Activated CD4-positive, alpha-beta T cell treated with anti-CD3 and anti-CD28 coated beads for 1 hour (primary cell): ENCODE results near the gene SLC1A2.

Experiments used
- DNase-seq: peaks from one replicate; pipeline ENCODE4 v3.0.0-alpha.2; 2020

The SLC1A2 gene

GRCh38 chr11:35323076-35323868 is 96.1 kb downstream of the SLC1A2 start:
- DNase-seq: no peak

DNA sequence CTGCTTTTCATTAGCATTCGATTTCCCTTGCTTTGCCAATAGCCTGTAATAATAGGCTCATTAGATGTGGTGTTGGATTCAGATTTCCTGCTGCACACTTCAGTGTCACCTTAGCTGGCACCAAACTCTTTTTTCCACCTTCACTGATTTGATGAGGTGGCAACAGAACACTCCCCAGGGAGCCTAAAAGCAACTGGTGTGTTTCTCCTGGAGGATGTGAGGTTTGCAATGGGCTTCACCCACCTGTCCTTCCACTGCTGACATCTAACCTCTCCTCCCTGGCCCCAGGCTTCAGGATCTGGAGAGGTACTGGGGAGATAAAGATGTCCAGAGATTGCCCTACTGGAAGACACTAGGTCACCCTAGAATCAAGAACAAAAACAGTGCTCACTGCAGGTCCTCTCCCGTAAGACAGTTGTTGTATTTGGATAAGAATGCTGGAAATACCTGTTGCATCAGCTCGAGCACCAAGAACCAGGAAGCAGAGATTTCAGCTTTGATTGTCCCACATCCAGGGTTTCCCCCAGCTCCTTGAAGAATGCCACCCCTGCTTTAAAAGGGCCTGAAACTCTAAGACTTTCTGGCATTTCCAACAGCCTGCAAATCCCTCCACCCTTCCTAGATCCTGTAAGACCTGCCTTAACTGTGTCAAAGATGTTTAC is 96.9 kb downstream of the SLC1A2 start:
- no peak for DNase-seq

DNA sequence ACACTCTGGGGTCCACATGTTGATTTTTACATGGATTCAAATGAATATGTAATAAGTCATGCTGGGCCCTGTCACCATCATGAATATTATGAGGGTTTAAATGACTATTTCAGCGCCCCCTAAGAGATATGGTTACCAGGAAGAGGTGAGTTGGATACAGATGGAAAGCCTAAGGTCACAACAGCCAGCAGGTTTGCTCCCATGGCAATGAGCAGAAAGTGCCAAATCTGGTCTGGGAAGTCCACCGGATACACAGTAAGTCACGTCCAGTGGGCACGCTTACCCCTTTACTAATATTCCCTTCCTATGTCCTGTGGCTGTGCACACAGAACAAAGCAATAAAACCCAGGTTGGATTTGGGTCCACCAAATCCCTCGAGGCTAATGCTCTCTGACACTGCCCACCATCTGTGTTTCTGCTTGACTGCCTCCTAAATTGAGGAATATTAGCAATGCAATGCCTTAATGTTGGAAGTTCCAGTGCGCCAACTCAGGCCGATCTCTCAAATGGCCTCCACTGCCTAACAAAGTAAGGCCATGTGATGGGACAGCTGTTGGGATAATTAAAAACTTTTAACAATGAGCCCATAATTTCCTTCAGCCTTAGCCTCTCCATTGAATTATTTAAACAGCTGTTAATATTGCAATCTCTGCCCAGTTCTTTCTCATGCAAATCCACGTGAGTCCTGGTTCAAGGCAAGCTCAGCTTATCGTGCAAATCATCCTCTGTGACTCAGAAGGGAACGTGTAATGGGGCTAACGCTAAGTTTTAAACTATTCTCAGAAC is 97.6 kb downstream of the SLC1A2 start:
- DNase-seq: no peak

- no peak for DNase-seq
Measured at GRCh38 chr11:35321111-35321510, 98.2 kb downstream of the SLC1A2 start.

- DNase-seq: no peak
Measured at GRCh38 chr11:35318977-35319925, 100.1 kb downstream of the SLC1A2 start.

DNA sequence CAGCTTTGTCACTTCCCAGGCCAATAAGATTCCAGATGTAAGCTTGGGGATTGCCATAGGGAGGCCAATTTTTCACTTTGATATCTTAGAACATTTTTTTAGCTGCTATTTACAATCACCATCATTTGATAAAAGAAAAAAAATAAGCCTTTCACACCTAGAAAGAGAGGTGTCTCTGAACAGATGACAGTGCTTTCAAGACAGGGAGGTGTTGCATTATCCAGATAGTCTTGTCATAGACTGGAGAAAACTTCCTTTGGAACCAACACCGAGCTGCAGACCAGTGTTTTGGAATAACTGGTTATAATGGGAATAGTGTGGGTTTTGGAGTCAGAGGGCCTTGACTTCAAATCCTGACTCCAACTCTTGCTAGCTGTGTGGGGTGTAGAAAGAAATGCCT is 101.0 kb downstream of the SLC1A2 start:
- no peak for DNase-seq

- DNase-seq: no peak
Measured at GRCh38 chr11:35317253-35317652, 102.1 kb downstream of the SLC1A2 start.

- DNase-seq: no peak
Measured at GRCh38 chr11:35316161-35316560, 103.2 kb downstream of the SLC1A2 start.

GRCh38 chr11:35313760-35314153 is 105.6 kb downstream of the SLC1A2 start:
- DNase-seq: no peak

DNA sequence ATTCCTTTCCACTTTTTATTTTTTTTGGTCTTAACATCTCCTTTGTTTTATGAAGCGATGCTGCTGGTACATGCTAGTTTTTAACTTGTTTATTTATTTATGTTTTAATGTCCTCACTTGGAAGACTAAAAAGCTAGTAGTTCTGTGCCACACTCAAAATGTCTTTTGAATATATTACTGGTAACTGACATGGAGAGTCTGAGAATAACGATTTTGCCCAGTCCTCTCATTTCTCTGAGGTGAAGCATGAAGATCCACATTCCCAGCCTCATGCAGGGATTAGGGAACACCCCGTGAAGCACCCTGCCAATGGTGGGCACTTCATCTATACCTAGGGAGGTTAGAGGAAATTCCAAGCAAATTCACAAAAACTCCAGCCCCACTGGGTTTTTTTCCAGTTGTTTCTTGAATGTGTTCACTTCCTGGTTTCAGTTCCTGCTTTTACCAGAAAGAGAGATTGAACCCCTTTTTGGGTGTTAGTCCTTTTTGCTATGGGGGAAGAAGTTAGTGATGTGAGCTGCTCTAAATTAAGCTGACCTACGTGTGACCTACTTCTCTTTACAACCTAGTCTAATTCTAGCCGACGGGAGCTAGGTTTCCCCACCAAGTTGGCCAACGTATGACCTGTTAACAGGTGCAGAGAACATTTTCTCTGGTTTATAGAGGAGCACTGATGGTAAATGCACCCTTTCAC is 106.1 kb downstream of the SLC1A2 start:
- no peak for DNase-seq

- DNase-seq: no peak
Measured at GRCh38 chr11:35311331-35311730, 108.0 kb downstream of the SLC1A2 start.

DNA sequence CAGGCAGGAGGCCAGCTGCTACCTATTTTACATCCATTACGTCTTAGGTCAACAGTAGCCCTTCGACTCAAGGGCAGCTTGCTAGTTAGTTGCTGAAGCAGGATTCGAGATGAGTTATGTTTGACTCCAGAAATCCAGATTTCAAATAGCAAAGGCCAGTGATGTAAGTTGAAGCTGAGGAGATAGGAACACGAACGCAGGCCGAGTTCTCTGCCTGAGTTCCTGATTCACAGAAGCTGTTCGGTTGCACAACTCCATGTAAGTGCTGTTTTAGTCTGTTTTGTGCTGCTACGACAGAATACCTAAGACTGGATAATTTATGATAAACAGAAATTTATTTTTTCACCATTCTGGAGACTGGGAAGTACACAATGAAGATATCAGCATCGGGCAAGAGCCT is 111.2 kb downstream of the SLC1A2 start:
- DNase-seq: no peak

- no peak for DNase-seq
Measured at GRCh38 chr11:35307221-35307621, 112.1 kb downstream of the SLC1A2 start.

DNA sequence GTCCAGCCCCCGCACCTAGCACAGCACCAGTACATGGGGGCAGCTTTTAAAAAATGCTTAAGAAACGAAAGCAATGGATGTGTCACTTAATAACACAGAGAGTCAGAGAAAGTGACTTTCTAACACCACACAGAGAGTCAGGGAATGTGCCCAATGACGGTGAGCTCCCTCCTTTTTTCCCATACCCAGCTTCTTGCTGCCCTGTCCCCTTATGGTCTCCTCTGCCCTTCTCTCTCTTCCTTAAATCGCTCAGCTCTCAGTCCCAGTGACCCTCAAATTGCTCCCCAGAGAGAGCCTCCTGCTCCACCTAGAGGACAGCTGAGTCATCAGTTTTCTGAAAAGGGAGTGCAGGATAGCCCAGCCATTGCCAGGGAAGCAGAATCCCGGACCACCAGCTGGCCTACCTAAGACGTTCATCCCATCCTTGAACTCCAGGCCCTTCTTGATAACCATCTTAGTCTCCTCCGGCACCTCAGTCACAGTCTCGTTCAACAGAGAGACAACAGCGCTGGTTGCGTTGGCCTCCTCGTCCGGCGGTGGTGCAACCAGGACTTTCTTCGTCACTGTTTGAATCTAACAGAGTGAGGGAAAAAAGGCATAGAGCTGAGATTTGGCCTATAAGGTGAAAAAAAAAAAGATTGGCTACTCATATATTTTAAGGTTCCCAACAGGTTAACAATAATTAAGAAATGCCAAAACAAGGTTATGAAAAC is 113.5 kb downstream of the SLC1A2 start:
- peak; percentile 14 for DNase-seq

DNA sequence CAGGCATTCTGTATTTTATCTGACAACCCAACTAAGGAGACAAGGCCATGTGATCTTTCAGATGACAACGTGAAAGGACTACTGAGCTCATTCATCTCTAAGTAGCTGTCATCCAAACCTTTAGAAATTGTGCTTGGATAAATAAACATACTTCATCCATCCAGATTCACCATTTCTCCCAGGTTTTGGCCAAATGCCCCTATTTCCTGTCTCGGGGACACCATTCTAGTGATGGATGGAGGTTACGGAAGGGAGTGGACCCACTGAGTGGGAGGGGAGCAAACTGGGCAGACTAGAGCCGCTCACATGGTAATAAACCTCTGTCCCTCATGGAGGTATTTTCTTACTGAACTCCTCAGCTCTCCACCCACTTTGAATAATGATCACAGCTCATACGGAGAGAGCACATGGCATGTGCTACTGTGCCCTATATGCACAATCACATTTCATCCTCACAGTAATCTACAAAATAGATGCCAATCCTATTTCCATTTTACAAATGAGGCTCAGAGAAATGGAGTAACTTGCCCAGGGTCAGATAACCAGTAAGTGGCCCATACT is 114.4 kb downstream of the SLC1A2 start:
- DNase-seq: no peak

DNA sequence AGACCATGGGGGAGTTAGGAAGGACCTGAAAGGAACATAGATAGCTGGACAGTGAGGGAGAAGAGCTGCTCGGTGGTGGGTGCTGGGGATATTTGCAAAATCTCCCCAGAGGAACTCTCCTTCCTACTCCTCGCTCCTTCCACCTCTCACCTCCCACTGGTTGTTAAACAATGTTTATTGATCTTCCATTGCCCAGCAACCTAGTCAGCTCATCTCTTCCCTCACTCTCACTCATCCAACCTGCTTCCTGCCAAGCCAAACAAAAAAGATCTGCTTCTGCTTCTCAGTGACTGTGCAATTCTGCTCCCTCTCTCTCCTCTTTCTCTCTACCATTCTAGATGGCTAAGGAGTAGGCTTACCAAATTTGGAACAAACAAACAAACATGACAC is 115.0 kb downstream of the SLC1A2 start:
- DNase-seq: no peak

- no peak for DNase-seq
Measured at GRCh38 chr11:35303596-35304385, 115.6 kb downstream of the SLC1A2 start.

GRCh38 chr11:35302398-35302797 is 117.0 kb downstream of the SLC1A2 start:
- DNase-seq: no peak

DNA sequence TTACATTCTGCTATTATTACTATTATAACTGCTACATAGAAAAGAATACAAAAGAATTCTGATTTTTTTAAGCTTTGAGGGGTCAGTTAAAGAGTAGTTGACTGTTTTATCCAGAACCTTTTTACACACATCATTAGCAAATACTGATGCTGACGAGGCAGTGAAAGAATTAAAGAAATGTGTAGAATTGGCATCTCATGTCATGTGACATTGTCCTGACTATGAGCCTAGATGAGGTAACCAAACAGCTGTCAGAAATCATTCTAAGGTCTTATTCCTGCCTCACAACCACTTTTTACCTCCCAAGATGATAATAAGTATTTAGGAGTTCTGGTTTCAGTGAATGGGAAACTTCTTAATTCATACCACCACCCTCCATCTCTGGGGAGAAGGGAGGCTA is 121.0 kb downstream of the SLC1A2 start:
- DNase-seq: no peak

GRCh38 chr11:35295751-35296150 is 123.6 kb downstream of the SLC1A2 start:
- no peak for DNase-seq
